Panc1 (cell line): ENCODE results near the gene LRBA. TPM values are rescaled to one million over a fixed set of nuclear protein-coding genes. Genes with fewer than 3 reads are reported as not detected.

Experiments
- ATAC-seq: fragments of 200-7000 bp; cut with Tn5 transposase; 2 replicates; pipeline ENCODE4 v1.9.1; 2020; ENCODE audit warnings: mild to moderate bottlenecking, moderate library complexity
- BruUV-seq: library from RNA; stranded (reverse); fragments of 400-500 nt; replicated peaks from 2 replicates; lab custom pipeline; 2021; lab: Mats Ljungman, UMichigan
- CTCF ChIA-PET: fragments of 300-600 bp; sonication (Branson Sonifier 250); formaldehyde crosslinking; loops from one replicate; lab custom pipeline; 2022; ENCODE audit warnings: antibody characterized with exemption; lab: Charles Lee
- POLR2A ChIA-PET: fragments of 300-600 bp; sonication (Branson Sonifier 250); formaldehyde crosslinking; loops from one replicate; lab custom pipeline; 2022; ENCODE audit warnings: antibody characterized with exemption; lab: Charles Lee
- DNase-seq: peaks from one replicate; pipeline ENCODE4 v3.0.0-alpha.2; 2010; ENCODE audit warnings: low read depth, low spot score
- H3K27ac ChIP-seq: 2 replicates; pipeline ENCODE4 v1.5.1; 2011; ENCODE audit warnings: mild to moderate bottlenecking, low read length, inconsistent platforms
- H3K27me3 ChIP-seq: fragments of 200-500 bp; sonication (Bioruptor generic); 2 replicates; pipeline ENCODE4 v1.6.0; 2014; ENCODE audit warnings: low read length, inconsistent platforms; ENCODE audit not compliant: control insufficient read depth, insufficient read depth
- H3K36me3 ChIP-seq: fragments of 200-500 bp; sonication (Bioruptor generic); 2 replicates; pipeline ENCODE4 v1.5.1; 2014; ENCODE audit warnings: inconsistent platforms, mild to moderate bottlenecking, low read length, moderate library complexity; ENCODE audit not compliant: control insufficient read depth, insufficient read depth
- H3K4me1 ChIP-seq: 2 replicates; pipeline ENCODE4 v1.5.1; 2011; ENCODE audit warnings: inconsistent platforms, mild to moderate bottlenecking, low read length, moderate library complexity; ENCODE audit not compliant: control insufficient read depth, insufficient read depth
- H3K4me3 ChIP-seq, 2 experiments: 2 replicates each; pipeline ENCODE4 v1.5.1; 2011 to 2012; ENCODE audit warnings: low read depth in 2 of 2, low read length in 2 of 2, mild to moderate bottlenecking in 2 of 2, inconsistent platforms in 1 of 2, moderate library complexity in 1 of 2
- H3K9me3 ChIP-seq: fragments of 200-500 bp; sonication (Bioruptor generic); 2 replicates; pipeline ENCODE4 v1.5.1; 2014; ENCODE audit warnings: low read depth, mild to moderate bottlenecking, inconsistent platforms, low read length, moderate library complexity; ENCODE audit not compliant: control insufficient read depth, insufficient read depth
- POLR2AphosphoS5 ChIP-seq: IDR thresholded peaks from 2 replicates; pipeline ENCODE4 v1.6.1; 2012; ENCODE audit warnings: mild to moderate bottlenecking, low read depth, low read length, moderate library complexity
- SIN3A ChIP-seq: IDR thresholded peaks from 2 replicates; pipeline ENCODE4 v1.6.1; 2012; ENCODE audit warnings: low read depth, mild to moderate bottlenecking, low read length, moderate library complexity, borderline replicate concordance; ENCODE audit not compliant: insufficient read depth
- TCF7L2 ChIP-seq: IDR thresholded peaks from 2 replicates; pipeline ENCODE4 v1.6.1; 2011; ENCODE audit warnings: mild to moderate bottlenecking, low read depth, low read length, inconsistent platforms
- in situ Hi-C: cut with HindIII; loops from 2 replicates; pipeline ENCODE4 v1.10.0; 2016; ENCODE audit warnings: low sequenced_read_pairs, low pct_unique_long_range_greater_than_20kb
- intact Hi-C: fragments of 100-400 bp; cut with micrococcal nuclease; formaldehyde crosslinking; loops from one replicate; pipeline ENCODE4 v1.10.0; 2022; ENCODE audit not compliant: unreplicated experiment
- total RNA-seq: library from RNA; stranded (reverse); gene quantifications from one replicate; pipeline ENCODE4 v1.2.1, GENCODE V29; 2021; ENCODE audit not compliant: unreplicated experiment
- TF ChIP-seq, protein P1 (sequence below), 2 experiments: IDR thresholded peaks; 2 replicates each; pipeline ENCODE4 v1.6.1; 2011 to 2012; ENCODE audit warnings: low read depth in 2 of 2, control low read depth in 1 of 2, low read length in 1 of 2, mild to moderate bottlenecking in 1 of 2, moderate library complexity in 1 of 2; ENCODE audit not compliant: insufficient read depth in 1 of 2
- TF ChIP-seq, protein P2 (sequence below): fragments of 450-650 bp; IDR thresholded peaks from 2 replicates; pipeline ENCODE4 v1.5.1; 2017; ENCODE audit warnings: mild to moderate bottlenecking

Gene LRBA
- total RNA-seq, 1 experiment from 2014 or later: 26.4 TPM

GRCh38 chr4:150986085-150986484, 29.0 kb downstream of the LRBA start:
- TF ChIP-seq, protein P1, sequence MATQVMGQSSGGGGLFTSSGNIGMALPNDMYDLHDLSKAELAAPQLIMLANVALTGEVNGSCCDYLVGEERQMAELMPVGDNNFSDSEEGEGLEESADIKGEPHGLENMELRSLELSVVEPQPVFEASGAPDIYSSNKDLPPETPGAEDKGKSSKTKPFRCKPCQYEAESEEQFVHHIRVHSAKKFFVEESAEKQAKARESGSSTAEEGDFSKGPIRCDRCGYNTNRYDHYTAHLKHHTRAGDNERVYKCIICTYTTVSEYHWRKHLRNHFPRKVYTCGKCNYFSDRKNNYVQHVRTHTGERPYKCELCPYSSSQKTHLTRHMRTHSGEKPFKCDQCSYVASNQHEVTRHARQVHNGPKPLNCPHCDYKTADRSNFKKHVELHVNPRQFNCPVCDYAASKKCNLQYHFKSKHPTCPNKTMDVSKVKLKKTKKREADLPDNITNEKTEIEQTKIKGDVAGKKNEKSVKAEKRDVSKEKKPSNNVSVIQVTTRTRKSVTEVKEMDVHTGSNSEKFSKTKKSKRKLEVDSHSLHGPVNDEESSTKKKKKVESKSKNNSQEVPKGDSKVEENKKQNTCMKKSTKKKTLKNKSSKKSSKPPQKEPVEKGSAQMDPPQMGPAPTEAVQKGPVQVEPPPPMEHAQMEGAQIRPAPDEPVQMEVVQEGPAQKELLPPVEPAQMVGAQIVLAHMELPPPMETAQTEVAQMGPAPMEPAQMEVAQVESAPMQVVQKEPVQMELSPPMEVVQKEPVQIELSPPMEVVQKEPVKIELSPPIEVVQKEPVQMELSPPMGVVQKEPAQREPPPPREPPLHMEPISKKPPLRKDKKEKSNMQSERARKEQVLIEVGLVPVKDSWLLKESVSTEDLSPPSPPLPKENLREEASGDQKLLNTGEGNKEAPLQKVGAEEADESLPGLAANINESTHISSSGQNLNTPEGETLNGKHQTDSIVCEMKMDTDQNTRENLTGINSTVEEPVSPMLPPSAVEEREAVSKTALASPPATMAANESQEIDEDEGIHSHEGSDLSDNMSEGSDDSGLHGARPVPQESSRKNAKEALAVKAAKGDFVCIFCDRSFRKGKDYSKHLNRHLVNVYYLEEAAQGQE (IDR thresholded peaks at IDR 0.05; ENCODE audit: insufficient read depth in 1 of 2, low read depth in 2 of 2, low read length in 1 of 2): no peak
- no peak for TF ChIP-seq TCF7L2
- no peak for TF ChIP-seq SIN3A
- no peak for TF ChIP-seq POLR2AphosphoS5
- TF ChIP-seq, protein P2, sequence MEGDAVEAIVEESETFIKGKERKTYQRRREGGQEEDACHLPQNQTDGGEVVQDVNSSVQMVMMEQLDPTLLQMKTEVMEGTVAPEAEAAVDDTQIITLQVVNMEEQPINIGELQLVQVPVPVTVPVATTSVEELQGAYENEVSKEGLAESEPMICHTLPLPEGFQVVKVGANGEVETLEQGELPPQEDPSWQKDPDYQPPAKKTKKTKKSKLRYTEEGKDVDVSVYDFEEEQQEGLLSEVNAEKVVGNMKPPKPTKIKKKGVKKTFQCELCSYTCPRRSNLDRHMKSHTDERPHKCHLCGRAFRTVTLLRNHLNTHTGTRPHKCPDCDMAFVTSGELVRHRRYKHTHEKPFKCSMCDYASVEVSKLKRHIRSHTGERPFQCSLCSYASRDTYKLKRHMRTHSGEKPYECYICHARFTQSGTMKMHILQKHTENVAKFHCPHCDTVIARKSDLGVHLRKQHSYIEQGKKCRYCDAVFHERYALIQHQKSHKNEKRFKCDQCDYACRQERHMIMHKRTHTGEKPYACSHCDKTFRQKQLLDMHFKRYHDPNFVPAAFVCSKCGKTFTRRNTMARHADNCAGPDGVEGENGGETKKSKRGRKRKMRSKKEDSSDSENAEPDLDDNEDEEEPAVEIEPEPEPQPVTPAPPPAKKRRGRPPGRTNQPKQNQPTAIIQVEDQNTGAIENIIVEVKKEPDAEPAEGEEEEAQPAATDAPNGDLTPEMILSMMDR: no peak
- Histone ChIP-seq H3K36me3 (no peaks in the 10 kb centered on the region), H3K9me3 (no peaks in the 10 kb centered on the region), H3K27me3 (no peaks in the 10 kb centered on the region), H3K4me1 (peaks cover 4% of the 10 kb centered on the region; the same call in 1 of the 2 replicates), H3K4me3 (no peak overlapping the region), H3K27ac (no peak overlapping the region)
- DNase-seq (no peak), ATAC-seq (no peak)
- no TSS peak for BruUV-seq
- intact Hi-C loops: no loop called here
- in situ Hi-C loops: no loop called here
- ChIA-PET POLR2A (no interaction called here), CTCF (no interaction called here)

- intact Hi-C loops (no loop called here), in situ Hi-C loops (no loop called here)
- TF ChIP-seq TCF7L2: no peak
- TF ChIP-seq, protein P1 (IDR thresholded peaks at IDR 0.05; ENCODE audit: insufficient read depth in 1 of 2, low read depth in 2 of 2, low read length in 1 of 2): no peak
- TF ChIP-seq, protein P2: no peak
- no peak for TF ChIP-seq SIN3A
- no peak for TF ChIP-seq POLR2AphosphoS5
- peaks cover 4% of the 10 kb centered on the region; the same call in 1 of the 2 replicates for H3K4me1 ChIP-seq
- CTCF ChIA-PET: no interaction called here
- DNase-seq (no peak), ATAC-seq (no peak)
- no peak overlapping the region for H3K4me3 ChIP-seq
- POLR2A ChIA-PET: no interaction called here
- no peak overlapping the region for H3K27ac ChIP-seq
- H3K36me3 ChIP-seq: no peaks in the 10 kb centered on the region
- H3K9me3 ChIP-seq: no peaks in the 10 kb centered on the region
- no peaks in the 10 kb centered on the region for H3K27me3 ChIP-seq
- no TSS peak for BruUV-seq
Measured at GRCh38 chr4:150983851-150984250, 31.2 kb downstream of the LRBA start.
